Adipocyte (in vitro differentiated cells): ENCODE measurements around the gene ELAC1.
A peak's percentile ranks its signal among the peaks of the same experiment; 100 is the strongest.
"Not testable (repeated sequence)": the region's sequence is repeated elsewhere in the genome, so short reads cannot be mapped to it uniquely, and the experiment has no call there.

Experiments used
- DNase-seq: peaks from one replicate; pipeline ENCODE4 v3.0.0-alpha.2; 2015; ENCODE audit warnings: low read depth
- H3K27me3 ChIP-seq: replicated peaks from 2 replicates; pipeline ENCODE4 v1.7.0; 2013; ENCODE audit warnings: mild to moderate bottlenecking, low read length, moderate library complexity; ENCODE audit not compliant: control insufficient read depth, insufficient read depth
- H3K36me3 ChIP-seq: 2 replicates; pipeline ENCODE4 v1.7.0; 2013; ENCODE audit warnings: low read length, mild to moderate bottlenecking, moderate library complexity; ENCODE audit not compliant: control insufficient read depth, insufficient read depth, severe bottlenecking
- H3K4me1 ChIP-seq: 2 replicates; pipeline ENCODE4 v1.7.0; 2013; ENCODE audit warnings: mild to moderate bottlenecking, low read length, moderate library complexity; ENCODE audit not compliant: control insufficient read depth, insufficient read depth
- H3K4me3 ChIP-seq: 2 replicates; pipeline ENCODE4 v1.7.0; 2013; ENCODE audit warnings: mild to moderate bottlenecking, low read length, moderate library complexity
- H3K9ac ChIP-seq: 2 replicates; pipeline ENCODE4 v1.7.0; 2013; ENCODE audit warnings: mild to moderate bottlenecking, low read length, moderate library complexity
- H3K9me3 ChIP-seq: 2 replicates; pipeline ENCODE4 v1.7.0; 2013; ENCODE audit warnings: mild to moderate bottlenecking, low read length, moderate library complexity; ENCODE audit not compliant: control insufficient read depth

Gene ELAC1

DNA sequence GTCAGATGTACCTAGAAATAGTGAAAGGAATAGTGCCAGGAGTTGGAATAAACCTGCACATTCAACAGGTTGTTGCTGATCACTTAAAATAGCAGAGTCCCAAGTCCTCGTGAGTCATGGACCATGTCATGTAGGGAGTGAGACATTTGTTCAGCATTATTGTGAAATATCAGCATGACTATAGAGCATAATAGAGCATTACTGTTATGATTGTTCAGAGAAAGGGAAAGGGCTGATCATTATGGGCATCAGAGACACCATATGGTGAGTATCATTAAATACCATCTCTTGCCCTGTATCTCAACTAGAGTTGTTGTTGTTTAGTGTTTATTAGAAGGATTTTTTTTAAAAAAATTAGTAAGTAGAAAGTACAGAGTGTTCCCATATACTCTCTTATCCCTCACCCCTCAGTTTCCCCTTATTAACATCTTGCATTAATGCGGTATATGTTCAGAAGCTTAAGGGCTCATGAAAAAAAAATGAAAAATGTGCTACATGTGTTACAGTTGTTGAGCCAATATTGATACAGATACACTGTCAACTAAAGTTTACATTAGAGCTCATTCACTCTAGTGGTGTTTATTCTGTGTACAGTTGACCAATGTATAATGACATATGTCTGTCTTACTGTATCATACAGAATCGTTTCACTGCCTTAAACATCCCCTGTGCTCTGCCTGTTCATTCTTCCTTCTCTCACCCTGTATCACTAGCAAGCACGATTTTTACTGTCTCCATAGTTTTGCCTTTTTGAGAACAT, 5.7 kb downstream of the ELAC1 start:
- H3K4me3 ChIP-seq = no peak overlapping the region
- H3K36me3 ChIP-seq = peaks cover 42% of the 10 kb centered on the region
- peaks cover 22% of the 10 kb centered on the region for H3K4me1 ChIP-seq
- no peaks in the 10 kb centered on the region for H3K9me3 ChIP-seq
- no peaks in the 10 kb centered on the region for H3K27me3 ChIP-seq
- H3K9ac ChIP-seq = no peak overlapping the region
- peak; percentile 68 for DNase-seq

DNA sequence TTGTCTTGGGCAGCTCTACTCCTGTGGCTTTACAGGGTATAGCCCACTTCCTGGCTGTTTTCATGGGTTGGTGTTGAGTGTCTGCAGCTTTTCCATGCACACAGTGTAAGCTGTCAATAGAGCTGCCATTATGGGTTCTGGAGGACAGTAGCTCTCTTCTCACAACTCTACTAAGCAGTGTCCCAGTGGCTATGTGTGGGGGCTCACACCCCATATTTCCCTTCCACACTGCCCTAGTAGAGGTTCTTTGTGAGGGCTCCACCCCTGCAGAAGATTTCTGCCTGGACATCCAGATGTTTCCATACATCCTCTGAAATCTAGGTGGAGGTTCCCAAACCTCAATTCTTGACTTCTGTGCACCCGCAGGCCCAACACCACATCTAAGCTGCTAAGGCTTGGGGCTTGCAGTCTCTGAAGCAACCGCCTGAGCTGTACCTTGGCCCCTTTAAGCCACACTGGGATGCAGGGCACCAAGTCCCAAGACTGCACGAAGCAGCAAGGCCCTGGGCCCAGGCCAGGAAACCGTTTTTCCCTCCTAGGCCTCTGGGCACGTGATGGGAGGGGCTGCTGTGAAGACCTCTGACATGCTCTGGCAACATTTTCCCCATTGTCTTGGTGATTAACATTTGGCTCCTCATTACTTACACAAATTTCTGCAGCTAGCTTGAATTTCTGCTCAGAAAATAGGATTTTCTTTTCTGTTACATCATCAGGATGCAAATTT, 9.4 kb downstream of the ELAC1 start:
- no peak for DNase-seq
- Histone ChIP-seq H3K9me3 (no peaks in the 10 kb centered on the region), H3K4me1 (peaks cover 18% of the 10 kb centered on the region), H3K36me3 (peaks cover 57% of the 10 kb centered on the region), H3K4me3 (no peak overlapping the region), H3K9ac (no peak overlapping the region), H3K27me3 (no peaks in the 10 kb centered on the region)

DNA sequence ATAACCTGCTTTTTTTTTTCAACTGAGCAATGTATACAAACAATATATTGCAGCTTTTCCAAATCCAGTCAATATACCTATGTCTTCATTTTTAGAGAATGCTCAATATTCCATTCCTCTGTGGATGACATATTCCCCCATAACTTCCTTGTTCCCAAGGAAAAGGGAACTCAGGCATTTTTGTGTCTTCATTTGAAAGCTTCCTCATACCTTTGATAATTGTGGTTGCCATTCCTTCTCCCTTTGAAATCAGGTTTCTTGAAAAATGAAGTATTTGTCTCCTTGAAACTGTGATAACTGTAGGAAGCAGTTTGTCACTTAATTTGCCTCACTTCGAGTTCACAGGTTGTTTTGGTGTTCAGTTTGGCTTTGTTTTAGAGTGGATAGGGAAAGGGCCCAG, 13.5 kb downstream of the ELAC1 start:
- Histone ChIP-seq H3K9ac (no peak overlapping the region), H3K9me3 (no peaks in the 10 kb centered on the region), H3K4me3 (no peak overlapping the region), H3K36me3 (peaks cover 42% of the 10 kb centered on the region), H3K27me3 (no peaks in the 10 kb centered on the region), H3K4me1 (peaks cover 16% of the 10 kb centered on the region)
- no peak for DNase-seq

DNA sequence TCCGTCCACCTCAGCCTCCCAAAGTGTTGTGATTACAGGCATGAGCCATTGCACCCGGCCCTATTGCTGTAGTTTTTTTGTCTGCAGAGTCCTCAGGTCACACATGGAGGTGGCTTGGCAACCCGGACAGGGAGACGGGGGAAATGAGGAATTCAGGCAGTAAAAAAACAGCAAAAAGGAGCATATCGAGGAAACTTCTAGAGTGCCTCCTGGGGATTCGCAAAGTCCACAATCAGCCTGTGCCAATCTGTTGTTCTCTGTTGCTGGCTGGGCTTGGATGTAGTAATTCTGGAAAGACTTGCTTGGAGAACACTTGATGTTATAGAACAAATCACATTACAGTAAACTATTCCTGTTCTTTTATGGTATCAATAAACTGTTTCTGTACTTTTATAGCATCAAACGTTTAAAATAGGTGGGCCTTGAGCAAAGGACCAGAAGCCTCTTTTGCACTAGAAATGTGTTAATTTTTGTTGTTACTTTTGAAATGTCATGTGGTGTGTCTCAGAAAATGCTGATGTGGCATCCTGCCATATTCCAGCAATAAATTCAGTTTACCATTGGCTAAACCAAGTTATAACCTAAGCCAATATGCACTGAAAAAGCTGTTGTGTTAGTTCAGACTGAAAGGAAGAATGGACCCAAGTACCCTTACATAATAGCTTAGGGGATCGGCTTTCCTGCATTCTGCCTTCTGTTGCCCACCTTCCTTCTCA, 14.4 kb downstream of the ELAC1 start:
- Histone ChIP-seq H3K27me3 (no peaks in the 10 kb centered on the region), H3K4me3 (no peak overlapping the region), H3K9me3 (no peaks in the 10 kb centered on the region), H3K36me3 (peaks cover 33% of the 10 kb centered on the region), H3K9ac (no peak overlapping the region), H3K4me1 (peaks cover 25% of the 10 kb centered on the region)
- no peak for DNase-seq

DNA sequence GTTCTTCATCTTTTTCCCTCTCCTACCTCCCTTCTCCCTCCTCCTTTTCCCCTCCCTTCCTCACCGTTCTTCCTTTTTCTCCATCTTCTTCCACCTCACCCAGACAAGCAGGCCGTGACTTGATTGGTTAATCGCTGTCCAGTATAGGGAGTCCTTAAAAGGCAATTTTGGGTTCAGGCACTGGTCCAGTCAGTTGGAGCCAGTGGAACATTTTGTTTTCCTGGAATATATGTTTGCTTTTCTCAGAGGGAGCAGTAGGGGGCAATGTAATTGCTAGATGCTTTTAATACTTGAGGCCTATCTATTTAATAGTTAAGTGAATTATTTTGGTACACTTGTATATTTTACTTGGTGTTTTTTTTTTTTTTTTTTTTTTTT, 15.0 kb downstream of the ELAC1 start:
- Histone ChIP-seq H3K4me3 (no peak overlapping the region), H3K9me3 (no peaks in the 10 kb centered on the region), H3K27me3 (no peaks in the 10 kb centered on the region), H3K36me3 (peaks cover 28% of the 10 kb centered on the region), H3K9ac (no peak overlapping the region), H3K4me1 (peaks cover 29% of the 10 kb centered on the region)
- DNase-seq = peak; percentile 5

DNA sequence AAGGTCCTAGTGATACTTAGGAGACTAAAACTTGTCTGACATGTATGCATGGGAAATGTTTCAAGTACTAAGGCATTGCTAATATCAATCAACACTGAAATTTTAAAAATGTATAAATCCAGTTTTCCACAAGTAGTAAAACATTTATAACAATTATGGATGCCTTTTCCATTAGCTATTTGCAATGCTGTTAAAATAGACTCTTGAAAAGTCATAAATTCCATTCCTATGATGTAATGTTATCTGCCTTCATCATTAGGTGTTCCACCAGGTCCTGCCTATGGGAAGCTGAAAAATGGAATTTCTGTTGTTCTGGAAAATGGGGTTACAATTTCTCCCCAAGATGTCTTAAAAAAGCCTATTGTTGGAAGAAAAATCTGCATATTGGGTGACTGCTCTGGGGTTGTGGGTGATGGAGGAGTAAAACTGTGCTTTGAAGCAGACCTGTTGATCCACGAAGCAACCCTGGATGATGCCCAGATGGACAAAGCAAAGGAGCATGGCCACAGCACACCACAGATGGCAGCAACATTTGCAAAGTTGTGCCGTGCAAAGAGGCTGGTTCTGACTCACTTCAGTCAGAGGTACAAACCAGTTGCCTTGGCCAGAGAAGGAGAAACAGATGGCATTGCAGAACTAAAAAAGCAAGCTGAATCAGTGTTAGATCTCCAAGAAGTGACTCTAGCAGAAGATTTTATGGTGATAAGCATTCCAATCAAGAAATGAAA, 18.7 kb downstream of the ELAC1 start:
- Histone ChIP-seq H3K27me3 (no peaks in the 10 kb centered on the region), H3K9ac (no peak overlapping the region), H3K4me3 (no peak overlapping the region), H3K36me3 (peaks cover 7% of the 10 kb centered on the region), H3K9me3 (no peaks in the 10 kb centered on the region), H3K4me1 (peaks cover 26% of the 10 kb centered on the region)
- peak; percentile 43 for DNase-seq

DNA sequence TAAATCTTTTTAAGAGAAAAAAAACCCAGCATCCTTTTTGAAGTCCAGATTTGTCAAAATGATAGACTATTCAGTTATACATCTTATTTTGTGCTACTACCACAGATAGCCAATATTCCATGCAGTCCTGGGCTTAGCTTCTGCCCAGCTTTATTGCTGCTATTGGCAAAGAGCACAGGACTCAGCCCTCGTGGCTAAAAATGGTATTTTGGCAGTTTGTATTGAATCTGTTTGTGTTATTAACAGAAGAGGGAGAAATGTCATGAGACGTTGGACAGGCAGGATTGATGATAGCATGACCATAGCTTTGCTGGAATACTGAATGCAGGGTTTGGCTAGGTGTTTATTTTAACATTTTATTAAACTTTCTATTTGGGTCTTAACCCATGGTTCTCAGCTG, 19.4 kb downstream of the ELAC1 start:
- DNase-seq = no peak
- H3K36me3 ChIP-seq = peaks cover 7% of the 10 kb centered on the region
- H3K27me3 ChIP-seq = no peaks in the 10 kb centered on the region
- peaks cover 22% of the 10 kb centered on the region for H3K4me1 ChIP-seq
- no peaks in the 10 kb centered on the region for H3K9me3 ChIP-seq
- H3K9ac ChIP-seq = peak overlapping the region; percentile 0
- no peak overlapping the region for H3K4me3 ChIP-seq

DNA sequence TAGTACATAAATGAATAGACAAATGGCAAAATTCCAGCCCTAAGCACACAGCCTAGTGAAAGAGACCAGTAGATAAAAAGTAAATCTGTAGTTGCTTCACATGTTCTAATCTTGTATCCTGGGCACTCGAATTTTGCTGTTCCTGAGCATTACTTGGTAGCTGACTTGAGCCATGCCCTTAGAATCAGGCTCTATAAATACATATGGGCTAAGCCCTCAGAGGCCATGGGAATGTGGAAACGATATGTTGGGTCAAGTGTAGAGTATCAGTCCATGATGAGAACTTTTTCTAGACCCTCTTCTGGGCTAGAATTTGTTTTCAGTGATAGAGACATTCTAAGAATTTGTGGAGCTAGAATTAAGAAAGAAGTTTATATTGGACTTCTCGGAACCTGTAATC, 21.9 kb downstream of the ELAC1 start:
- Histone ChIP-seq H3K9ac (no peak overlapping the region), H3K36me3 (peaks cover 2% of the 10 kb centered on the region), H3K4me3 (no peak overlapping the region), H3K4me1 (peaks cover 18% of the 10 kb centered on the region), H3K9me3 (no peaks in the 10 kb centered on the region), H3K27me3 (no peaks in the 10 kb centered on the region)
- DNase-seq = no peak

DNA sequence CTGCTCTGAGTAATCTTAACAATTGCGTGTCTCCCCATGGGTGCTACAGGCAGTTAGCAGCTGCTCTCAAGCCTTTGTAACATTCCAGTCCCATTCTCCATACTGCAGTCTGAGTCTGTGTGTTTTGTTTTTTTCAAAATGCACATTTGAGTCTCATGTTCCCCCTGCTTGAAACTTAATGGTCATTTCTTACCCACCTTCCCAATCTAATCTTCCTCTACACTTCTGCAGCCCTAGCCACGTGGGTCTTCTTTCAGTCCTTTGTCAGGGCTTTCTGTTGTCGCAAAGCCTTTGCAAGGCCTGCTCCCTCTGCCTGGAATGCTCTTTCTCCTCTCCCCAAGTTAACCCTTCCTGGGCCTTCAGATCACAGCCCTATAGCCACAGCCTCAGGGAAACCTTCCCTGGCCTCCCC, 24.5 kb downstream of the ELAC1 start:
- Histone ChIP-seq H3K9ac (no peak overlapping the region), H3K9me3 (no peaks in the 10 kb centered on the region), H3K4me1 (peaks cover 3% of the 10 kb centered on the region), H3K27me3 (no peaks in the 10 kb centered on the region), H3K36me3 (no peaks in the 10 kb centered on the region), H3K4me3 (no peak overlapping the region)
- no peak for DNase-seq

DNA sequence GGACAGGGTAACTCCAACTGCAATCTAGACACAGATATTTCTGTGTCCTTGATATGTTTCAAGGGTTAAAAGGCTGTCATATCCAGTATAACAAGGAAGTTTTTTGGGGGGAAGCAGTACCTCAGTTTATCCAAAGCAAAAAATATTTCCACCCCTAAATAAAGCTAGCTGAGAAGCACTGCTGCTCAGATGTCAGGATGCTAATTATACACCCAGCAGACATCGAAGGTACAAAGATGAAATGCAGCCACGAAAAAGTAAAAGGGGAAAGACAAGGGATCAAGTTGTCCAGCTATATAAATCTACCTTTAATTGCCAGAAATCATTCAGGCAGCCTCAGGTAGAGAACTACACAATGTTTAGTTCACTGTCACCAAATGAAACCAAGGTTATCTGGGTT, 26.2 kb downstream of the ELAC1 start:
- no peak for DNase-seq
- no peak overlapping the region for H3K4me3 ChIP-seq

DNA sequence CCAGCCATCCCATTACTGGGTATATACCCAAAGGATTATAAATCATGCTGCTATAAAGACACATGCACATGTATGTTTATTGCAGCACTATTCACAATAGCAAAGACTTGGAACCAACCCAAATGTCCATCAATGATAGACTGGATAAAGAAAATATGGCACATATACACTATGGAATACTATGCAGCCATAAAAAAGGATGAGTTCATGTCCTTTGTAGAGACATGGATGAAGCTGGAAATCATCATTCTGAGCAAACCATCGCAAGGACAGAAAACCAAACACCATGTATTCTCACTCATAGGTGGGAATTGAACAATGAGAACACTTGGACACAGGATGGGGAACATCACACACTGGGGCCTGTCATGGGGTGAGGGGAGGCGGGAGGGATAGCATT, 35.3 kb downstream of the ELAC1 start:
- not testable (repeated sequence) for DNase-seq, H3K9ac ChIP-seq, H3K9me3 ChIP-seq, H3K27me3 ChIP-seq, H3K4me1 ChIP-seq, H3K4me3 ChIP-seq, H3K36me3 ChIP-seq

More for the DNA sequence above, 26.2 kb downstream of the ELAC1 start:
- H3K9me3 ChIP-seq = no peaks in the 10 kb centered on the region
- H3K36me3 ChIP-seq = no peaks in the 10 kb centered on the region
- H3K9ac ChIP-seq = no peak overlapping the region
- H3K4me1 ChIP-seq = no peaks in the 10 kb centered on the region
- no peaks in the 10 kb centered on the region for H3K27me3 ChIP-seq
